ENCODE results near the gene RAG1.
A peak's percentile ranks its signal among the peaks of the same experiment; 100 is the strongest.

Gene RAG1

DNA sequence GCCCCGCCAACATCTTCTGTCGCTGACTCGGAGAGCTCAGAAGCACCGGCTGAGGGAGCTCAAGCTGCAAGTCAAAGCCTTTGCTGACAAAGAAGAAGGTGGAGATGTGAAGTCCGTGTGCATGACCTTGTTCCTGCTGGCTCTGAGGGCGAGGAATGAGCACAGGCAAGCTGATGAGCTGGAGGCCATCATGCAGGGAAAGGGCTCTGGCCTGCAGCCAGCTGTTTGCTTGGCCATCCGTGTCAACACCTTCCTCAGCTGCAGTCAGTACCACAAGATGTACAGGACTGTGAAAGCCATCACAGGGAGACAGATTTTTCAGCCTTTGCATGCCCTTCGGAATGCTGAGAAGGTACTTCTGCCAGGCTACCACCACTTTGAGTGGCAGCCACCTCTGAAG lies 6.7 kb downstream of the RAG1 start:
- no peak for DNase-seq (ENCODE audit: low read depth)
- TF ChIP-seq, protein P1, sequence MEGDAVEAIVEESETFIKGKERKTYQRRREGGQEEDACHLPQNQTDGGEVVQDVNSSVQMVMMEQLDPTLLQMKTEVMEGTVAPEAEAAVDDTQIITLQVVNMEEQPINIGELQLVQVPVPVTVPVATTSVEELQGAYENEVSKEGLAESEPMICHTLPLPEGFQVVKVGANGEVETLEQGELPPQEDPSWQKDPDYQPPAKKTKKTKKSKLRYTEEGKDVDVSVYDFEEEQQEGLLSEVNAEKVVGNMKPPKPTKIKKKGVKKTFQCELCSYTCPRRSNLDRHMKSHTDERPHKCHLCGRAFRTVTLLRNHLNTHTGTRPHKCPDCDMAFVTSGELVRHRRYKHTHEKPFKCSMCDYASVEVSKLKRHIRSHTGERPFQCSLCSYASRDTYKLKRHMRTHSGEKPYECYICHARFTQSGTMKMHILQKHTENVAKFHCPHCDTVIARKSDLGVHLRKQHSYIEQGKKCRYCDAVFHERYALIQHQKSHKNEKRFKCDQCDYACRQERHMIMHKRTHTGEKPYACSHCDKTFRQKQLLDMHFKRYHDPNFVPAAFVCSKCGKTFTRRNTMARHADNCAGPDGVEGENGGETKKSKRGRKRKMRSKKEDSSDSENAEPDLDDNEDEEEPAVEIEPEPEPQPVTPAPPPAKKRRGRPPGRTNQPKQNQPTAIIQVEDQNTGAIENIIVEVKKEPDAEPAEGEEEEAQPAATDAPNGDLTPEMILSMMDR (IDR thresholded peaks at IDR 0.05; ENCODE audit: control insufficient read depth, insufficient read depth, low read depth, low read length, missing control alignments): no peak
- H3K4me3 ChIP-seq (ENCODE audit: control insufficient read depth, low read depth, low read length): no peak overlapping the region

DNA sequence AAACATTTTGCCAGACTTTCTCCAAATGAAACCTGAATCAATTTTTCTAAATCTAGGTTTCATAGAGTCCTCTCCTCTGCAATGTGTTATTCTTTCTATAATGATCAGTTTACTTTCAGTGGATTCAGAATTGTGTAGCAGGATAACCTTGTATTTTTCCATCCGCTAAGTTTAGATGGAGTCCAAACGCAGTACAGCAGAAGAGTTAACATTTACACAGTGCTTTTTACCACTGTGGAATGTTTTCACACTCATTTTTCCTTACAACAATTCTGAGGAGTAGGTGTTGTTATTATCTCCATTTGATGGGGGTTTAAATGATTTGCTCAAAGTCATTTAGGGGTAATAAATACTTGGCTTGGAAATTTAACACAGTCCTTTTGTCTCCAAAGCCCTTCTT lies 9.6 kb downstream of the RAG1 start:
- no peak for DNase-seq (ENCODE audit: low read depth)
- no peak overlapping the region for H3K4me3 ChIP-seq (ENCODE audit: control insufficient read depth, low read depth, low read length)
- TF ChIP-seq, protein P1 (IDR thresholded peaks at IDR 0.05; ENCODE audit: control insufficient read depth, insufficient read depth, low read depth, low read length, missing control alignments): no peak

DNA sequence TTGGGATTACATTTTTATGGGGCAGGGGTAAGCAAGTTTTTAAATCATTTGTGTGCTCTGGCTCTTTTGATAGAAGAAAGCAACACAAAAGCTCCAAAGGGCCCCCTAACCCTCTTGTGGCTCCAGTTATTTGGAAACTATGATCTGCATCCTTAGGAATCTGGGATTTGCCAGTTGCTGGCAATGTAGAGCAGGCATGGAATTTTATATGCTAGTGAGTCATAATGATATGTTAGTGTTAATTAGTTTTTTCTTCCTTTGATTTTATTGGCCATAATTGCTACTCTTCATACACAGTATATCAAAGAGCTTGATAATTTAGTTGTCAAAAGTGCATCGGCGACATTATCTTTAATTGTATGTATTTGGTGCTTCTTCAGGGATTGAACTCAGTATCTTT lies 10.1 kb downstream of the RAG1 start:
- TF ChIP-seq, protein P1 (IDR thresholded peaks at IDR 0.05; ENCODE audit: control insufficient read depth, insufficient read depth, low read depth, low read length, missing control alignments): no peak
- H3K4me3 ChIP-seq (ENCODE audit: control insufficient read depth, low read depth, low read length): no peak overlapping the region
- peak; percentile 13 for DNase-seq (ENCODE audit: low read depth)

DNA sequence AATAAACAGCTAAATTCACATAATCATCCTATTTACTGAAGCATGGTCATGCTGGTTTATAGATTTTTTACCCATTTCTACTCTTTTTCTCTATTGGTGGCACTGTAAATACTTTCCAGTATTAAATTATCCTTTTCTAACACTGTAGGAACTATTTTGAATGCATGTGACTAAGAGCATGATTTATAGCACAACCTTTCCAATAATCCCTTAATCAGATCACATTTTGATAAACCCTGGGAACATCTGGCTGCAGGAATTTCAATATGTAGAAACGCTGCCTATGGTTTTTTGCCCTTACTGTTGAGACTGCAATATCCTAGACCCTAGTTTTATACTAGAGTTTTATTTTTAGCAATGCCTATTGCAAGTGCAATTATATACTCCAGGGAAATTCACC lies 10.7 kb downstream of the RAG1 start:
- TF ChIP-seq, protein P1 (IDR thresholded peaks at IDR 0.05; ENCODE audit: control insufficient read depth, insufficient read depth, low read depth, low read length, missing control alignments): no peak
- DNase-seq (ENCODE audit: low read depth): no peak
- no peak overlapping the region for H3K4me3 ChIP-seq (ENCODE audit: control insufficient read depth, low read depth, low read length)

DNA sequence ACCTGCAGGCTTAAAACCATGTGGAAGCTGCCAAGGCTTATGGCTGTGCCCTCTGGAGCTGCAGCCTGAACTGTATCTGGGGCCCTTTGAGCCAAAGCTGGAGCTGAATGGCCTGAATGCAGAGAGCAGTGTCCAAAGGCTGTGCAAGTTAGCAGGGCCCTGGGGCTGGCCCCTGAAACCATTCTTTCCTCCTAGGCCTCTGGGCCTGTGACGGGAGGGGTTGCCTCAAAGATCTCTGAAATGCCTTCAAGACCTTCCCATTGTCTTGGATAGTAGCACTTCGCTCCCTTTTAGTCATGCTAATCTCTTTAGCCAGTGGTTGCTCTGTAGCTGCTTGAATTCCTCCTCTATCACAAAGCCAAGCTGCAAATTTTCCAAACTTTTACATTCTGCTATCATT lies 13.7 kb downstream of the RAG1 start:
- TF ChIP-seq, protein P1 (IDR thresholded peaks at IDR 0.05; ENCODE audit: control insufficient read depth, insufficient read depth, low read depth, low read length, missing control alignments): no peak
- no peak for DNase-seq (ENCODE audit: low read depth)
- H3K4me3 ChIP-seq (ENCODE audit: control insufficient read depth, low read depth, low read length): no peak overlapping the region

DNA sequence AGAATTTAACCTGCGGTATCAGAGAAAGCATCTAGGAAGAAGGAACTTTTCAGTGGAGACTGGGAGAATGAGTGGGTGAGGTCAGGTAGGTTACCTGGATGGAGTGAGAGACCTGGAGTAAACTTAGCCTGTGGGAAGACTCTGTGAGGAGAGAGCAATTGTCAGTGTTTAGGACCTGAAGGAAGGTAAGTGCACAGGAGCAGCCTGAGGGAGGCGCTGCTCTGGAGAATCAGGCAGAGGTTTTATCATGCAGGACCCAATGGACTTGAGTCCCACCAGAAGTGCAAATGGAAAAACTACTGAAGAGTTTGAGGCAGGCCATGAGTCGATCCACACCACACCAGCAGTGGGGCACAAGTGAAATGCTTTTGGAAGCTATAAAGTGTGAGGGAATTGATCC lies 15.9 kb downstream of the RAG1 start:
- DNase-seq (ENCODE audit: low read depth): no peak
- no peak overlapping the region for H3K4me3 ChIP-seq (ENCODE audit: control insufficient read depth, low read depth, low read length)
- TF ChIP-seq, protein P1 (IDR thresholded peaks at IDR 0.05; ENCODE audit: control insufficient read depth, insufficient read depth, low read depth, low read length, missing control alignments): no peak

DNA sequence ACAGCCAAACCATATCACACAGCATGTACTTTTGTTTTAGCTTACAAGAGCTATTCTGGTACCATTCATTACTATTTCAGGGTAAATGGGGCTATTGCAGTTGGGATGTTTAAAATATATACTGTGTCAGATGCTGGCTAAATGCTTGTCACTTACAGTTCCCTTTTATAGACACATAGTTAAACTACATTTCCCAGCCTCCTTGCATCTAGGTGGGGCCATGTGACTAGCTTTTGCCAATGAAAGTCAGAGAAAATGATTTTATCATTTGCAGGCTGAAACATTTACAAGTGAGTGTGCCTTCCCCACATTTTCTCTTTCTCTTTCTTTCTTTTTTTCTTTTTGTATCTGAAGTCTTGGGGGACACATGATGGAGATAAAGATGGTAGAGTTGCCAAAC lies 18.7 kb downstream of the RAG1 start:
- TF ChIP-seq, protein P1 (IDR thresholded peaks at IDR 0.05; ENCODE audit: control insufficient read depth, insufficient read depth, low read depth, low read length, missing control alignments): no peak
- DNase-seq (ENCODE audit: low read depth): no peak
- no peak overlapping the region for H3K4me3 ChIP-seq (ENCODE audit: control insufficient read depth, low read depth, low read length)

Measured in AG09309 (cell line).